CD4-positive, alpha-beta memory T cell (primary cell): ENCODE measurements around the gene ELL2. TPM values are rescaled to one million over a fixed set of nuclear protein-coding genes. Genes with fewer than 3 reads are reported as not detected.

ENCODE experiments used
- CTCF ChIA-PET: fragments of 350-600 bp; sonication (Branson Sonifier 250); formaldehyde crosslinking; loops from one replicate; lab custom pipeline; 2021; ENCODE audit warnings: inconsistent platforms; ENCODE audit not compliant: partially characterized antibody; lab: Charles Lee
- POLR2A ChIA-PET: fragments of 350-600 bp; sonication (Branson Sonifier 250); formaldehyde crosslinking; loops from one replicate; lab custom pipeline; 2021; ENCODE audit not compliant: partially characterized antibody; lab: Charles Lee
- DNase-seq, 5 donors: peaks; one replicate each; pipeline versions ENCODE4 v3.0.0 to v3.0.0-alpha.2; 2020 to 2022; ENCODE audit warnings: mixed read lengths in 1 of 5
- H3K27ac ChIP-seq: one replicate; pipeline ENCODE4 v1.7.0; 2013; ENCODE audit warnings: low read depth, low read length
- H3K27me3 ChIP-seq: 2 replicates; pipeline ENCODE4 v1.7.0; 2013; ENCODE audit warnings: mild to moderate bottlenecking, low read length, moderate library complexity; ENCODE audit not compliant: insufficient read depth
- H3K36me3 ChIP-seq: 2 replicates; pipeline ENCODE4 v1.7.0; 2013; ENCODE audit warnings: mild to moderate bottlenecking, low read length, moderate library complexity; ENCODE audit not compliant: insufficient read depth
- H3K4me1 ChIP-seq: 2 replicates; pipeline ENCODE4 v1.7.0; 2013; ENCODE audit warnings: mild to moderate bottlenecking, low read length, moderate library complexity; ENCODE audit not compliant: insufficient read depth
- H3K4me3 ChIP-seq, 2 donors: one replicate each; pipeline ENCODE4 v1.7.0; 2013; ENCODE audit warnings: low read length in 2 of 2, mild to moderate bottlenecking in 1 of 2
- H3K9me3 ChIP-seq, 2 donors: one replicate each; pipeline ENCODE4 v1.7.0; 2013; ENCODE audit warnings: low read length in 2 of 2, control low read depth in 1 of 2; ENCODE audit not compliant: control insufficient read depth in 1 of 2
- H3K27ac Mint-ChIP-seq, 7 donors: one replicate each; pipeline ENCODE4 v1.8.0; 2020 to 2021; ENCODE audit warnings: mixed read lengths in 7 of 7, mild to moderate bottlenecking in 6 of 7, inconsistent platforms in 3 of 7, moderate library complexity in 3 of 7
- H3K27me3 Mint-ChIP-seq, 2 donors: one replicate each; pipeline ENCODE4 v1.8.0; 2020 to 2021; ENCODE audit warnings: mixed read lengths in 2 of 2
- H3K36me3 Mint-ChIP-seq, 2 donors: one replicate each; pipeline ENCODE4 v1.8.0; 2020 to 2021; ENCODE audit warnings: mixed read lengths in 2 of 2, inconsistent platforms in 1 of 2, mild to moderate bottlenecking in 1 of 2
- H3K4me1 Mint-ChIP-seq, 4 donors: one replicate each; pipeline ENCODE4 v1.8.0; 2020 to 2021; ENCODE audit warnings: mixed read lengths in 4 of 4, mild to moderate bottlenecking in 1 of 4
- H3K4me3 Mint-ChIP-seq, 8 donors: one replicate each; pipeline ENCODE4 v1.8.0; 2020 to 2021; ENCODE audit warnings: mixed read lengths in 8 of 8, mild to moderate bottlenecking in 7 of 8, moderate library complexity in 6 of 8, inconsistent platforms in 3 of 8
- H3K9me3 Mint-ChIP-seq, 8 donors: one replicate each; pipeline ENCODE4 v1.8.0; 2020 to 2021; ENCODE audit warnings: mixed read lengths in 8 of 8, mild to moderate bottlenecking in 5 of 8, inconsistent platforms in 3 of 8, moderate library complexity in 1 of 8
- intact Hi-C: fragments of 100-400 bp; cut with micrococcal nuclease; formaldehyde crosslinking; loops from one replicate; pipeline ENCODE4 v1.15.1; 2023
- polyA plus RNA-seq, 2 donors: library from polyadenylated mRNA; unstranded; fragments of 300-500 nt; fragmentation: Illumina TruSeq; gene quantifications; one replicate each; pipeline ENCODE4 v1.2.3, GENCODE V29; 2021
- total RNA-seq, 2 experiments: library from RNA; stranded (reverse); gene quantifications; one replicate each; pipeline ENCODE4 v1.2.3, GENCODE V29; 2021

Gene ELL2
- total and polyA plus RNA-seq, 4 experiments from 2014 or later, result 2.8 to 15.6 (median 9.3) TPM

GRCh38 chr5:95859661-95860060 is 102.0 kb downstream of the ELL2 start:
- ChIA-PET POLR2A (interaction anchor here (1.1 to 1.8 kb wide), 2 partner anchors 477 to 1224 kb away, joined by 3 to 8 read pairs; no protein-coding TSS in a partner anchor), CTCF (interaction anchor here (0.5 to 18.0 kb wide), 14 partner anchors 9 to 743 kb away, joined by 3 to 362 read pairs (median 4); partner anchors contain the start of gene ELL2)
- Histone ChIP-seq H3K27ac (no peak overlapping the region), H3K4me3 (no peak overlapping the region), H3K4me1 (peaks cover 13% of the 10 kb centered on the region), H3K27me3 (no peaks in the 10 kb centered on the region), H3K9me3 (no peaks in the 10 kb centered on the region), H3K36me3 (no peaks in the 10 kb centered on the region)
- Mint-ChIP-seq H3K9me3 (no peaks in the 10 kb centered on the region), H3K4me3 (peak overlapping the region in 2 of 8 donors; percentile 15 to 18), H3K36me3 (no peaks in the 10 kb centered on the region), H3K4me1 (peaks cover 13 to 34% (median 25%) of the 10 kb centered on the region in 4 donors), H3K27me3 (peaks cover 0 to 4% of the 10 kb centered on the region in 2 donors), H3K27ac (peak overlapping the region in 3 of 7 donors; percentile 38 to 86 (median 65))
- no peak for DNase-seq
- intact Hi-C loops, result no loop called here

GRCh38 chr5:95858661-95859595 is 102.7 kb downstream of the ELL2 start:
- intact Hi-C loops, result loop anchor here (1.0 kb wide), 3 partner anchors 10 to 742 kb away; no protein-coding TSS in a partner anchor
- H3K36me3 Mint-ChIP-seq, result no peaks in the 10 kb centered on the region
- peaks cover 0 to 4% of the 10 kb centered on the region in 2 donors for H3K27me3 Mint-ChIP-seq
- peaks cover 13 to 34% (median 25%) of the 10 kb centered on the region in 4 donors for H3K4me1 Mint-ChIP-seq
- ChIA-PET POLR2A (interaction anchor here (0.6 to 1.8 kb wide), 4 partner anchors 11 to 1225 kb away, joined by 3 to 8 read pairs (median 4); no protein-coding TSS in a partner anchor), CTCF (interaction anchor here (0.5 to 18.0 kb wide), 17 partner anchors 10 to 744 kb away, joined by 3 to 362 read pairs (median 4); partner anchors contain the start of gene ELL2)
- H3K27ac Mint-ChIP-seq, result peak overlapping the region in 6 of 7 donors; percentile 21 to 86 (median 65)
- H3K4me1 ChIP-seq, result peaks cover 13% of the 10 kb centered on the region
- peak overlapping the region in 1 of 2 donors; percentile 7 for H3K4me3 ChIP-seq
- H3K27ac ChIP-seq, result no peak overlapping the region
- peak overlapping the region; percentile 32 to 75 (median 54) for H3K4me3 Mint-ChIP-seq
- H3K9me3 ChIP-seq, result no peaks in the 10 kb centered on the region
- peak; percentile 83 to 94 (median 84) for DNase-seq
- no peaks in the 10 kb centered on the region for H3K9me3 Mint-ChIP-seq
- no peaks in the 10 kb centered on the region for H3K27me3 ChIP-seq
- no peaks in the 10 kb centered on the region for H3K36me3 ChIP-seq

DNA sequence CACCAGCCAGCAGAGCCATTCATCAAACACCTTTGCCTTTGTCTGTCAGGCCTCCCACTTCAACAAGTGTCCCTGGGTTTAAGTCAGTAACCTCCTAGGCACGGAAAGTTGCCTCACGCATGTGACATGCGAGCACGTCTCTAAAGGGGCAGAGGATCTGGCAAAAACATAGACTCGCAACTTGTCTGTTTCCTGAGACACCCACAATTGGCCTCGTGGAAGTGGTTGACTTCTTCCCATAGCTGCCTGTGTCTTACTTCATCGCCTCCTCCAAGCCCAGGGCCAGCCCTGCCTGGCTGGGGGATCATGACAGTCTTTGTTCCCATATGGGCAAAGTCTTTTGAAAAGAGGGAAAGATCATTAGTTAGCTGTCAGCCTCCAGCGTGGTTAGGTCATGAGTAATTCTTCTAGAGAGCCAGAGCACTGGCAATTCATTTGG is 103.6 kb downstream of the ELL2 start:
- Mint-ChIP-seq H3K36me3 (no peaks in the 10 kb centered on the region), H3K27ac (peak overlapping the region in 2 of 7 donors; percentile 33 to 67), H3K4me1 (peaks cover 13 to 34% (median 23%) of the 10 kb centered on the region in 4 donors), H3K4me3 (no peak overlapping the region), H3K27me3 (peaks cover 0 to 4% of the 10 kb centered on the region in 2 donors), H3K9me3 (no peaks in the 10 kb centered on the region)
- POLR2A ChIA-PET, result interaction anchor here (0.6 to 1.8 kb wide), 2 partner anchors 479 to 826 kb away, joined by 4 to 8 read pairs; no protein-coding TSS in a partner anchor
- no peak for DNase-seq
- Histone ChIP-seq H3K4me1 (peaks cover 13% of the 10 kb centered on the region), H3K9me3 (no peaks in the 10 kb centered on the region), H3K36me3 (no peaks in the 10 kb centered on the region), H3K27ac (no peak overlapping the region), H3K4me3 (no peak overlapping the region), H3K27me3 (no peaks in the 10 kb centered on the region)
- intact Hi-C loops, result loop anchor here (1.0 kb wide), 3 partner anchors 11 to 743 kb away; no protein-coding TSS in a partner anchor
- CTCF ChIA-PET, result interaction anchor here (1.0 to 18.0 kb wide), 7 partner anchors 10 to 745 kb away, joined by 3 to 362 read pairs (median 11); no protein-coding TSS in a partner anchor

GRCh38 chr5:95857185-95857945 is 104.3 kb downstream of the ELL2 start:
- peaks cover 0 to 4% of the 10 kb centered on the region in 2 donors for H3K27me3 Mint-ChIP-seq
- H3K4me1 Mint-ChIP-seq, result peaks cover 7 to 27% (median 17%) of the 10 kb centered on the region in 4 donors
- POLR2A ChIA-PET, result interaction anchor here (0.8 kb wide), 1 partner anchor 210 kb away, joined by 3 read pairs; the partner anchor contains the start of gene RFESD
- CTCF ChIA-PET, result interaction anchor here (0.8 to 24.1 kb wide), 12 partner anchors 9 to 745 kb away, joined by 3 to 902 read pairs (median 4); no protein-coding TSS in a partner anchor
- DNase-seq, result no peak
- no peak overlapping the region for H3K4me3 Mint-ChIP-seq
- Histone ChIP-seq H3K27ac (no peak overlapping the region), H3K27me3 (no peaks in the 10 kb centered on the region), H3K36me3 (no peaks in the 10 kb centered on the region), H3K4me1 (peaks cover 11% of the 10 kb centered on the region), H3K9me3 (no peaks in the 10 kb centered on the region), H3K4me3 (no peak overlapping the region)
- H3K9me3 Mint-ChIP-seq, result no peaks in the 10 kb centered on the region
- intact Hi-C loops, result no loop called here
- no peak overlapping the region for H3K27ac Mint-ChIP-seq
- no peaks in the 10 kb centered on the region for H3K36me3 Mint-ChIP-seq

- H3K27ac Mint-ChIP-seq, result no peak overlapping the region
- H3K4me3 ChIP-seq, result no peak overlapping the region
- H3K4me1 Mint-ChIP-seq, result peaks cover 3 to 19% (median 11%) of the 10 kb centered on the region in 4 donors
- no peaks in the 10 kb centered on the region for H3K36me3 Mint-ChIP-seq
- no peaks in the 10 kb centered on the region for H3K9me3 ChIP-seq
- no peak overlapping the region for H3K4me3 Mint-ChIP-seq
- POLR2A ChIA-PET, result interaction anchor here (0.8 kb wide), 1 partner anchor 209 kb away, joined by 3 read pairs; the partner anchor contains the start of gene RFESD
- H3K36me3 ChIP-seq, result no peaks in the 10 kb centered on the region
- no peaks in the 10 kb centered on the region for H3K9me3 Mint-ChIP-seq
- peaks cover 0 to under 1% of the 10 kb centered on the region in 2 donors for H3K27me3 Mint-ChIP-seq
- H3K4me1 ChIP-seq, result peaks cover 5% of the 10 kb centered on the region
- no peaks in the 10 kb centered on the region for H3K27me3 ChIP-seq
- no peak for DNase-seq
- H3K27ac ChIP-seq, result no peak overlapping the region
- CTCF ChIA-PET, result interaction anchor here (0.8 to 24.1 kb wide), 9 partner anchors 8 to 746 kb away, joined by 3 to 902 read pairs (median 8); no protein-coding TSS in a partner anchor
- intact Hi-C loops, result no loop called here
Observed at GRCh38 chr5:95856501-95856981, 105.1 kb downstream of the ELL2 start.

DNA sequence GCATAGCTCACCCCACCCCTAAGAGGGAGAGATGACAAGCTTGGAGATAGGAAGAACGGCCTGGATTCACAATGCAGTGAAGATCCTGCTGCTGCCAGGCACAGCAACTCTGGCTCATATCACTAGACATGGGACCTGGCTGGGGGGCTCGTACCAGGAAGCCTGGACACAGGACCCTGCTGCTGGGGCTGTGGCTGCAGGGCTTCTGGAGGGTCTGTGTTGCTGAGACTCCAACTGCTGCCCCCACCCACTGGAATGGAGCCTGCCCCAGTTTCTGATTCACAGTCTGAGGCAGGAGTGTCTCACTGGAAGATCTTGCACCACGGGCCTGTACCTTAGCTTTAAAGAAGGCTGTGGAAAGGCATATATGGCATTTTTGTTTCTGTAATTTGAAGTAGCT is 108.2 kb downstream of the ELL2 start:
- H3K9me3 ChIP-seq, result no peaks in the 10 kb centered on the region
- peaks cover 0 to 5% (median 0%) of the 10 kb centered on the region in 4 donors for H3K4me1 Mint-ChIP-seq
- H3K4me1 ChIP-seq, result no peaks in the 10 kb centered on the region
- H3K27ac ChIP-seq, result no peak overlapping the region
- H3K36me3 ChIP-seq, result no peaks in the 10 kb centered on the region
- DNase-seq, result no peak
- H3K36me3 Mint-ChIP-seq, result no peaks in the 10 kb centered on the region
- no peaks in the 10 kb centered on the region for H3K27me3 Mint-ChIP-seq
- no peak overlapping the region for H3K4me3 ChIP-seq
- peak overlapping the region in 1 of 7 donors; percentile 12 for H3K27ac Mint-ChIP-seq
- no peak overlapping the region for H3K4me3 Mint-ChIP-seq
- CTCF ChIA-PET, result interaction anchor here (1.0 to 24.1 kb wide), 11 partner anchors 9 to 748 kb away, joined by 3 to 902 read pairs (median 6); no protein-coding TSS in a partner anchor
- intact Hi-C loops, result no loop called here
- POLR2A ChIA-PET, result interaction anchor here (0.6 kb wide), 1 partner anchor 487 kb away, joined by 3 read pairs; no protein-coding TSS in a partner anchor
- H3K27me3 ChIP-seq, result no peaks in the 10 kb centered on the region
- H3K9me3 Mint-ChIP-seq, result no peaks in the 10 kb centered on the region
